Adrenal gland (tissue), 12 donors: ENCODE data around the gene TMEM91. TPM values are rescaled to one million over a fixed set of nuclear protein-coding genes. Genes with fewer than 3 reads are reported as not detected.

Source experiments
- DNase-seq, 7 donors: peaks; one replicate each; pipeline ENCODE4 v3.0.0-alpha.2; 2019 to 2020
- H3K27ac ChIP-seq, 5 donors: fragments of 200-600 bp; sonication (generic) in 4 of 5; 1 replicate in 3 of 5; 2 replicates in 2 of 5; pipeline versions ENCODE4 v1.5.1 to v1.8.0; 2016 to 2020; ENCODE audit warnings: mild to moderate bottlenecking in 1 of 5
- H3K27me3 ChIP-seq: fragments of 200-600 bp; 2 replicates; pipeline ENCODE4 v1.8.0; 2021
- H3K36me3 ChIP-seq, 2 donors: fragments of 200-600 bp; replicated peaks in 1 of 2; 1 replicate in 1 of 2; 2 replicates in 1 of 2; pipeline versions ENCODE4 v1.5.1 to v1.8.0; 2018 to 2022
- H3K4me1 ChIP-seq, 2 donors: fragments of 200-600 bp; replicated peaks in 1 of 2; 1 replicate in 1 of 2; 2 replicates in 1 of 2; pipeline versions ENCODE4 v1.5.1 to v1.8.0; 2018 to 2021
- H3K4me3 ChIP-seq, 4 donors: fragments of 200-600 bp; sonication (generic) in 3 of 4; one replicate each; pipeline ENCODE4 v1.5.1; 2016 to 2018
- H3K9me3 ChIP-seq, 3 donors: fragments of 200-600 bp; sonication (generic) in 1 of 3; replicated peaks in 1 of 3; 1 replicate in 2 of 3; 2 replicates in 1 of 3; pipeline versions ENCODE4 v1.5.1 to v1.8.0; 2016 to 2021
- POLR2A ChIP-seq, 2 donors: fragments of 450-650 bp; IDR thresholded peaks; one replicate each; pipeline ENCODE4 v1.6.1; 2017; ENCODE audit warnings: antibody characterized with exemption in 2 of 2, mild to moderate bottlenecking in 2 of 2, moderate library complexity in 1 of 2
- WGBS, 4 donors: extraction: QIAGEN DNeasy Blood & Tissue Kit in 2 of 4; methylation state at CpG; one replicate each; pipeline versions ENCODE4 v1.1.5 to v1.1.7; 2013 to 2017; 5-methylcytosine and 5-hydroxymethylcytosine counted together
- intact Hi-C, 2 donors: fragments of 100-400 bp; cut with DNase I; formaldehyde crosslinking; loops; one replicate each; pipeline versions ENCODE4 v1.14.1 to v1.15.0; 2022 to 2023
- polyA plus RNA-seq, 3 donors: library from polyadenylated mRNA; stranded (reverse); fragments of 200-250 nt in 2 of 3; fragments of 350-450 nt in 1 of 3; fragmentation: Illumina TruSeq in 1 of 3; extraction: RNeasy Lipid Tissue Mini Kit (QIAGEN cat#74804) in 1 of 3; gene quantifications; one replicate each; pipeline ENCODE4 v1.2.3, GENCODE V29; 2013 to 2014
- total RNA-seq, 9 donors: library from RNA; depleted of rRNA in 4 of 9; stranded (reverse); fragments of >200 nt in 4 of 9; fragments of 120-200 nt in 1 of 9; fragmentation: NEBNext Ultra II Directional in 1 of 9; extraction: Animal tissue kit (Norgen Biotek cat#: 25700) in 1 of 9; gene quantifications; one replicate each; pipeline versions ENCODE4 v1.1.0 to v1.2.4, GENCODE V29; 2013 to 2023
- TF ChIP-seq, protein P1 (sequence below), 6 experiments: fragments of 450-650 bp in 4 of 6; fragments of 200-600 bp in 2 of 6; sonication (generic) in 1 of 6; IDR thresholded peaks; 1 replicate in 5 of 6; 2 replicates in 1 of 6; pipeline versions ENCODE4 v1.5.1 to v1.8.0; 2016 to 2021; ENCODE audit warnings: antibody characterized with exemption in 6 of 6, mild to moderate bottlenecking in 2 of 6, moderate library complexity in 1 of 6
- donor health status: healthy with polysubstance abuse.
- donor health status: Bipolar disorder and iron deficiency.
- donor health status: DM: yes; HTN: yes; CAD: no.
- donor health status: DM: no; HTN: no; CAD: no.
- donor health status: DM: no; HTN: no; CAD: no.
- donor health status: DM: yes; HTN: yes; CAD: no.

TMEM91 gene
- total and polyA plus RNA-seq, 12 donors, result 1.9 to 88.6 (median 9.6) TPM

DNA sequence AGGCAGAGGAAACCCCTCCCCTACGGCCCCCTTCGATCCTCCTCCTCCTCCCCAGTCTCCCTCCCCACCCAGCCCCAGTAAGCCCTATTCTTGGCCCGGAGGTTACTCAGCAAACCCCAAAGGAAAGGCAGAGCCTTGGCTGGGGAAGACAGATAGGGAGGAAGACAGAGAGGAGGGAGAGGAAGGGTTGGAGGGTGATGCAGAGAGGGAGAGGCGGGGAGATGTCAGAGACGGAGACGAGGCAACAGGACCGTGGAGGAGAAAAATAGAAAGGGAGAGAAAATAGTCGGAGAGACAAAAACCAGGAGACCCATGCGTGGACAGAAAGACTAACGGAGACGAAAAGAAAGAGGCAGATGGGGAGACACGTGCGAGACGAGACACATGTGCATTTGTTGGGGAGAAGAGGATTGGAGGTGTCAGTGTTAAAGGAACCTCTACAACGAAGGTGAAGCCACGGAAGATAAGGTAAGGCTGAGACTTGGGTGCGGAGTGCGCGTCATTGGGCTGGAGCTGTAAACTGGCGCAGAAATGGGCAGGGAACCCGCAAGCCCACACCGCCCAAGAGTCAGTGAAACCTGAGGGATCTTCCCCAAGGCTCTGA is 25.5 kb upstream of the TMEM91 start:
- Histone ChIP-seq H3K27me3 (no peaks in the 10 kb centered on the region), H3K4me1 (peaks cover 17 to 29% of the 10 kb centered on the region in 2 donors), H3K4me3 (peak overlapping the region in 2 of 4 donors; percentile 50 to 74), H3K36me3 (peaks cover 0 to 21% of the 10 kb centered on the region in 2 donors), H3K9me3 (no peaks in the 10 kb centered on the region), H3K27ac (peak overlapping the region in 1 of 5 donors; percentile 46)
- WGBS, 4 donors, result 6 to 16% (median 10%) methylated on average over 19 to 22 of the region's 22 CpGs
- TF ChIP-seq, protein P1, sequence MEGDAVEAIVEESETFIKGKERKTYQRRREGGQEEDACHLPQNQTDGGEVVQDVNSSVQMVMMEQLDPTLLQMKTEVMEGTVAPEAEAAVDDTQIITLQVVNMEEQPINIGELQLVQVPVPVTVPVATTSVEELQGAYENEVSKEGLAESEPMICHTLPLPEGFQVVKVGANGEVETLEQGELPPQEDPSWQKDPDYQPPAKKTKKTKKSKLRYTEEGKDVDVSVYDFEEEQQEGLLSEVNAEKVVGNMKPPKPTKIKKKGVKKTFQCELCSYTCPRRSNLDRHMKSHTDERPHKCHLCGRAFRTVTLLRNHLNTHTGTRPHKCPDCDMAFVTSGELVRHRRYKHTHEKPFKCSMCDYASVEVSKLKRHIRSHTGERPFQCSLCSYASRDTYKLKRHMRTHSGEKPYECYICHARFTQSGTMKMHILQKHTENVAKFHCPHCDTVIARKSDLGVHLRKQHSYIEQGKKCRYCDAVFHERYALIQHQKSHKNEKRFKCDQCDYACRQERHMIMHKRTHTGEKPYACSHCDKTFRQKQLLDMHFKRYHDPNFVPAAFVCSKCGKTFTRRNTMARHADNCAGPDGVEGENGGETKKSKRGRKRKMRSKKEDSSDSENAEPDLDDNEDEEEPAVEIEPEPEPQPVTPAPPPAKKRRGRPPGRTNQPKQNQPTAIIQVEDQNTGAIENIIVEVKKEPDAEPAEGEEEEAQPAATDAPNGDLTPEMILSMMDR (IDR thresholded peaks at IDR 0.05), result no peak
- no peak for TF ChIP-seq POLR2A (IDR thresholded peaks at IDR 0.05)
- intact Hi-C loops, result no loop called here
- DNase-seq, result peak in 1 of 7 donors; percentile 37

DNA sequence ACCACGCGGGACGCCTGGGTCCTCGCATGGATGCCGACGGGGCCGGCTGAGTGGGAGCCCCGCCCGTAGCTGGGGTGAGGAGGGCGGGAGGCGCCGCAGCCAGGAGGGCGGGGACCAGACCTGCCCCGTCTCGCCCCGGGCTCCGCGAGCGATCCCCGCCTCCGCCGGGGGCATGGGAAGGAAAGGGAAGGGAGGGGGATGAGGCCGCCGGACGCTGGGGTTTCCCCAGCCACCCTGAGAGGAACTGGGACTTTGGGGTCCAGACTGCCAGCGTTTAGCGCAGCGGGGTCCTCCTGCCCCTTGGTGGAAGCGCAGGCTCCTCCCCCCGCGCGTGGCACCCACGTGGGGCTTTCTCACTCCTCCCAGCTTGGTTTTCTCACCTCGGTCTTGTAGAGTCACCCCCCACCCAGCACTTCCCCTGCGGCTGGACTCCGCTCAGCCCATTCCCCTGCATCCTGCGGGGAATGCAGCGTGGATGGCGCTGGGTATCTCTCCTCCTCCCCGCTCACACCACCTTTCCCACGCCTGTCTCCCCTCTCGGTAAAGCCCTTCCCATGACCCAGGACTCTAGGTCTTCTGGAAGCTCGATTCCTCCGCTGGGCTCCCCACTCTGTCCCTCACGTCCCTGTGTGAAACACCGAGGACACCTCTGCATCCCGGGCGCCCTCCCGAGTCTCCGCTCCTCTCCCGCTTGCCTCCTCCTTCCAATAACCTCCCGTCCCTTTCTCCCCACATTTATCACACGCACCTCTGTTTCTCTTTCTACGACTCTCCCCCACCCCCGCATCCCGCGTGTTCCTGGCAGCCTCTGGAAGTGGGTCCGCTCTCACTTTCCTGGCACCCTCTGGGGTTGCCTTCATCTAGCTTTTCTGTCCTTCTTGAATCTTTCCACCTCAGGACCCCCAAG is 24.7 kb upstream of the TMEM91 start:
- Histone ChIP-seq H3K36me3 (peaks cover 0 to 14% of the 10 kb centered on the region in 2 donors), H3K27me3 (no peaks in the 10 kb centered on the region), H3K9me3 (no peaks in the 10 kb centered on the region), H3K27ac (peak overlapping the region in 1 of 5 donors; percentile 46), H3K4me3 (peak overlapping the region in 3 of 4 donors; percentile 48 to 74 (median 50)), H3K4me1 (peaks cover 17 to 29% of the 10 kb centered on the region in 2 donors)
- WGBS, 4 donors, result 0 to 1% (median 0%) methylated on average over 31 to 58 of the region's 58 CpGs
- intact Hi-C loops, result no loop called here
- TF ChIP-seq, protein P1 (IDR thresholded peaks at IDR 0.05), result no peak
- peak in 1 of 2 donors; percentile 12 for TF ChIP-seq POLR2A (IDR thresholded peaks at IDR 0.05)
- peak; percentile 46 to 78 (median 61) for DNase-seq

DNA sequence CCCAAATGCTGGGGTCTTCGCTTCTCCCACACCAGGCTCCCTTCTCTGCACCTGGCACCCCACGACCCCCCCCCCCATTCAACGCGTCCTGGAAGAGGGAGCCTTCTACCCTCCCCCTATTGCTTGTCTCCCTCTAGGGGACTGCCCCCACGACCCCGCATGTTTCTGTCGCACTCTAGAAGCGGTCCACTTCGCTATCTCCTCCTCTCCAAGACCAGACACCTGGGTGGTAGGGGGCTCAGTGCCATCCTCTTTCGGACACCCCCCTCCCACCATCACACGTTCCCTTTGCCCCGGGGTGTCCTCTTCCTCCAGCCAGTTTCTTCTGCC is 24.1 kb upstream of the TMEM91 start:
- Histone ChIP-seq H3K4me1 (peaks cover 17 to 29% of the 10 kb centered on the region in 2 donors), H3K36me3 (peaks cover 0 to 7% of the 10 kb centered on the region in 2 donors), H3K9me3 (no peaks in the 10 kb centered on the region), H3K27me3 (no peaks in the 10 kb centered on the region), H3K27ac (peak overlapping the region in 2 of 5 donors; percentile 15 to 82), H3K4me3 (peak overlapping the region; percentile 48 to 74 (median 54))
- 0 to 2% (median 1%) methylated on average over 12 of the region's 12 CpGs for WGBS, 4 donors
- no peak for DNase-seq
- TF ChIP-seq POLR2A (IDR thresholded peaks at IDR 0.05), result no peak
- TF ChIP-seq, protein P1 (IDR thresholded peaks at IDR 0.05), result peak in 1 of 6 experiments; percentile 15
- intact Hi-C loops, result no loop called here
